Fibroblast of skin of right quadriceps (primary cell): ENCODE data around the gene APMAP.

ENCODE experiments used
- DNase-seq: peaks from one replicate; pipeline ENCODE4 v3.0.0-alpha.2; 2013

APMAP gene

GRCh38 chr20:25023356-25023755 is 30.8 kb upstream of the APMAP start:
- no peak for DNase-seq

GRCh38 chr20:25022680-25023079 is 30.1 kb upstream of the APMAP start:
- DNase-seq: no peak

- DNase-seq: no peak
Measured at GRCh38 chr20:25021336-25021735, 28.8 kb upstream of the APMAP start.

- DNase-seq: no peak
Measured at GRCh38 chr20:25020901-25021301, 28.4 kb upstream of the APMAP start.

GRCh38 chr20:25020345-25020744 is 27.8 kb upstream of the APMAP start:
- no peak for DNase-seq

GRCh38 chr20:25019381-25020155 is 27.0 kb upstream of the APMAP start:
- DNase-seq: no peak

- no peak for DNase-seq
Measured at GRCh38 chr20:25018841-25019240, 26.3 kb upstream of the APMAP start.

GRCh38 chr20:25018425-25018824 is 25.9 kb upstream of the APMAP start:
- DNase-seq: no peak

GRCh38 chr20:25017257-25017803 is 24.8 kb upstream of the APMAP start:
- DNase-seq: no peak

GRCh38 chr20:25016471-25016870 is 23.9 kb upstream of the APMAP start:
- no peak for DNase-seq

GRCh38 chr20:25015986-25016385 is 23.4 kb upstream of the APMAP start:
- DNase-seq: no peak

- no peak for DNase-seq
Measured at GRCh38 chr20:25014816-25015215, 22.3 kb upstream of the APMAP start.

GRCh38 chr20:25013478-25014380 is 21.2 kb upstream of the APMAP start:
- DNase-seq: no peak

GRCh38 chr20:25012616-25013189 is 20.2 kb upstream of the APMAP start:
- no peak for DNase-seq

GRCh38 chr20:25011831-25012241 is 19.3 kb upstream of the APMAP start:
- no peak for DNase-seq

- no peak for DNase-seq
Measured at GRCh38 chr20:25011261-25011660, 18.7 kb upstream of the APMAP start.

- peak; percentile 21 for DNase-seq
Measured at GRCh38 chr20:25009218-25010145, 16.9 kb upstream of the APMAP start.

- no peak for DNase-seq
Measured at GRCh38 chr20:25008388-25009217, 16.1 kb upstream of the APMAP start.

GRCh38 chr20:25007491-25008305 is 15.1 kb upstream of the APMAP start:
- no peak for DNase-seq

GRCh38 chr20:25006431-25007167 is 14.0 kb upstream of the APMAP start:
- no peak for DNase-seq
